ENCODE measurements around the gene ANO1.

DNA sequence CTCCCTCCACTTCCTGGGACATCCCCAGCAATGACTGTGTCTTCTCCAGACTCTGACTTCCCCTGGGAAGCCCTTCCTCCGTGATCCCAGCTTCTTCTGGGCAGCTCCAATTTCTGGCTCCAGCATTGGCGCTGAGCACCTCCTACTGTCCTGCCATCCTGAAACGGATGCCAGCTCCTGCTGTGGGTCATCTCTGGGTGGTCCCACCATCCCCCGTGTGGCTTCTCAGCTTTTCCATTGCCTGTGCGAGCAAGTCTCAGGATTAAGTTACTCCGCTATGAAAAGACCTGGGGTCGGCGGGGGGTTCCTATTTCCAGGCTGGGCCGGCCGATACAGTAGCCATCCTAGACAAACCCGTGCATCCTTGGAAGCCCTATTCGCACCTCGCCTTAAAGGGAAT lies 69.6 kb downstream of the ANO1 start:
- TF ChIP-seq, protein P1, sequence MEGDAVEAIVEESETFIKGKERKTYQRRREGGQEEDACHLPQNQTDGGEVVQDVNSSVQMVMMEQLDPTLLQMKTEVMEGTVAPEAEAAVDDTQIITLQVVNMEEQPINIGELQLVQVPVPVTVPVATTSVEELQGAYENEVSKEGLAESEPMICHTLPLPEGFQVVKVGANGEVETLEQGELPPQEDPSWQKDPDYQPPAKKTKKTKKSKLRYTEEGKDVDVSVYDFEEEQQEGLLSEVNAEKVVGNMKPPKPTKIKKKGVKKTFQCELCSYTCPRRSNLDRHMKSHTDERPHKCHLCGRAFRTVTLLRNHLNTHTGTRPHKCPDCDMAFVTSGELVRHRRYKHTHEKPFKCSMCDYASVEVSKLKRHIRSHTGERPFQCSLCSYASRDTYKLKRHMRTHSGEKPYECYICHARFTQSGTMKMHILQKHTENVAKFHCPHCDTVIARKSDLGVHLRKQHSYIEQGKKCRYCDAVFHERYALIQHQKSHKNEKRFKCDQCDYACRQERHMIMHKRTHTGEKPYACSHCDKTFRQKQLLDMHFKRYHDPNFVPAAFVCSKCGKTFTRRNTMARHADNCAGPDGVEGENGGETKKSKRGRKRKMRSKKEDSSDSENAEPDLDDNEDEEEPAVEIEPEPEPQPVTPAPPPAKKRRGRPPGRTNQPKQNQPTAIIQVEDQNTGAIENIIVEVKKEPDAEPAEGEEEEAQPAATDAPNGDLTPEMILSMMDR (IDR thresholded peaks at IDR 0.05), result no peak
- TF ChIP-seq POLR2AphosphoS5 (IDR thresholded peaks at IDR 0.05), result no peak
